K562 (cell line): ENCODE measurements around the gene IRGQ. TPM values are rescaled to one million over a fixed set of nuclear protein-coding genes. Genes with fewer than 3 reads are reported as not detected.
A peak's percentile ranks its signal among the peaks of the same experiment; 100 is the strongest.

ENCODE experiments used
- BRD9 ChIP-seq: fragments of 450-650 bp; IDR thresholded peaks from 2 replicates; pipeline ENCODE4 v1.6.1; 2018; ENCODE audit warnings: low read depth; ENCODE audit not compliant: partially characterized antibody
- BRF1 ChIP-seq: IDR thresholded peaks from 3 replicates; pipeline ENCODE4 v1.6.1; 2011; ENCODE audit warnings: borderline replicate concordance, mild to moderate bottlenecking; ENCODE audit not compliant: insufficient read length; ENCODE audit errors: extremely low read depth
- E2F6 ChIP-seq, 2 experiments: IDR thresholded peaks; 2 replicates each; pipeline ENCODE4 v1.6.1; 2011; ENCODE audit warnings: borderline replicate concordance in 1 of 2, control low read depth in 1 of 2, low read depth in 1 of 2, low read length in 1 of 2, mild to moderate bottlenecking in 1 of 2, mixed read lengths in 1 of 2, moderate library complexity in 1 of 2; ENCODE audit not compliant: insufficient read depth in 1 of 2, insufficient read length in 1 of 2, poor library complexity in 1 of 2, severe bottlenecking in 1 of 2; ENCODE audit errors: extremely low read depth in 1 of 2
- FOXM1 ChIP-seq, 2 experiments: fragments of 450-650 bp in 1 of 2; sonication (generic) in 1 of 2; formaldehyde crosslinking in 1 of 2; IDR thresholded peaks; 2 replicates each; pipeline versions ENCODE4 v1.6.1 to v1.9.0; 2017 to 2022; ENCODE audit warnings: low read depth in 2 of 2, mild to moderate bottlenecking in 2 of 2, missing genetic modification reagents in 1 of 2, moderate library complexity in 1 of 2
- LEF1 ChIP-seq: fragments of 450-650 bp; IDR thresholded peaks from 2 replicates; pipeline ENCODE4 v1.6.1; 2016; ENCODE audit warnings: mild to moderate bottlenecking
- NFIX ChIP-seq: fragments of 250-450 bp; sonication (Bioruptor Pico); IDR thresholded peaks from 2 replicates; pipeline ENCODE4 v1.4.0; 2020; ENCODE audit warnings: low read depth, mild to moderate bottlenecking, moderate library complexity
- NR3C1 ChIP-seq: sonication (generic); formaldehyde crosslinking; IDR thresholded peaks from 2 replicates; pipeline ENCODE4 v1.8.1; 2022; ENCODE audit warnings: missing genetic modification reagents
- PHB ChIP-seq: fragments of 250-450 bp; sonication (Bioruptor Pico); IDR thresholded peaks from 2 replicates; pipeline ENCODE4 v1.5.0; 2021
- POLR2G ChIP-seq: fragments of 200-400 bp; formaldehyde crosslinking; IDR thresholded peaks from 2 replicates; pipeline ENCODE4 v1.6.1; 2017; ENCODE audit warnings: low read depth, mild to moderate bottlenecking, antibody characterized with exemption, low read length, moderate library complexity
- SMAD1 ChIP-seq: fragments of 150-350 bp; IDR thresholded peaks from 2 replicates; pipeline ENCODE4 v1.6.1; 2014; ENCODE audit warnings: low read length, low read depth; ENCODE audit not compliant: partially characterized antibody
- SRSF7 ChIP-seq: fragments of 200-400 bp; formaldehyde crosslinking; optimal IDR thresholded peaks from 2 replicates; pipeline ENCODE3; 2017; ENCODE audit warnings: mild to moderate bottlenecking, low read depth, low read length
- TAF1 ChIP-seq: IDR thresholded peaks from 2 replicates; pipeline ENCODE4 v1.6.1; 2011; ENCODE audit warnings: mild to moderate bottlenecking, low read length, moderate library complexity; ENCODE audit not compliant: insufficient read depth, control insufficient read depth, severe bottlenecking; ENCODE audit errors: extremely low read depth
- TRIM25 ChIP-seq: fragments of 450-650 bp; IDR thresholded peaks from 2 replicates; pipeline ENCODE4 v1.7.0; 2016; ENCODE audit warnings: borderline replicate concordance
- WHSC1 ChIP-seq: IDR thresholded peaks from one replicate; pipeline ENCODE4 v1.6.1; 2012; ENCODE audit warnings: low read length, control low read depth, inconsistent platforms
- polyA plus RNA-seq, 8 experiments: library from polyadenylated mRNA; depleted of rRNA in 4 of 8; stranded (reverse) in 5 of 8; unstranded in 3 of 8; fragments of >200 nt; fragmentation: Nextera tagmentation in 2 of 8; fragmentation: Illumina TruSeq in 1 of 8; extraction: Ambion mirVana in 2 of 8; extraction: Trizol in 1 of 8; gene quantifications; 2 replicates each; pipeline versions ENCODE4 v1.2.1 to v1.2.3, GENCODE V29; 2011 to 2014; ENCODE audit warnings: inconsistent platforms in 1 of 8, missing spikeins in 1 of 8
- total RNA-seq, 7 experiments: library from RNA; depleted of rRNA in 6 of 7; stranded (reverse); fragments of >200 nt in 6 of 7; fragmentation: Illumina TruSeq in 2 of 7; extraction: Trizol in 2 of 7; gene quantifications; 2 replicates each; pipeline versions ENCODE4 v1.2.1 to v1.2.3, GENCODE V29; 2011 to 2021; ENCODE audit warnings: low replicate concordance in 1 of 7
- TF ChIP-seq, protein P1 (sequence below): fragments of 450-650 bp; IDR thresholded peaks from 2 replicates; pipeline ENCODE4 v1.7.1; 2018; ENCODE audit warnings: mild to moderate bottlenecking, low read depth; ENCODE audit not compliant: partially characterized antibody
- TF ChIP-seq, protein P2 (sequence below): IDR thresholded peaks from 2 replicates; pipeline ENCODE4 v1.6.1; 2014; ENCODE audit warnings: antibody characterized with exemption

IRGQ gene
- total and polyA plus RNA-seq, 9 of the 15 experiments (the other 6 are each of a cell fraction or from before 2014, with no cell fraction given) = 3.5 to 19.2 (median 7.9) TPM

- TF ChIP-seq TAF1 (no peak), BRF1 (no peak), WHSC1 (no peak), TRIM25 (no peak), SRSF7 (no peak), E2F6 (IDR thresholded peaks at IDR 0.05; ENCODE audit: borderline replicate concordance in 1 of 2, extremely low read depth in 1 of 2, insufficient read depth in 1 of 2, insufficient read length in 1 of 2, low read depth in 1 of 2, low read length in 1 of 2, poor library complexity in 1 of 2, severe bottlenecking in 1 of 2) (peak; percentile 97 to 98), NFIX (no peak), NR3C1 (CRISPR knock-in tag) (0 out of 2 replicates have a peak, but pooled peaks have one; percentile 66), FOXM1 (IDR thresholded peaks at IDR 0.05; ENCODE audit: low read depth) (no peak), FOXM1 (CRISPR knock-in tag; IDR thresholded peaks at IDR 0.05; ENCODE audit: low read depth) (no peak), SMAD1 (no peak), PHB (no peak), POLR2G (0 out of 2 replicates have a peak, but pooled peaks have one; percentile 44), BRD9 (no peak), LEF1 (no peak)
- TF ChIP-seq, protein P1, sequence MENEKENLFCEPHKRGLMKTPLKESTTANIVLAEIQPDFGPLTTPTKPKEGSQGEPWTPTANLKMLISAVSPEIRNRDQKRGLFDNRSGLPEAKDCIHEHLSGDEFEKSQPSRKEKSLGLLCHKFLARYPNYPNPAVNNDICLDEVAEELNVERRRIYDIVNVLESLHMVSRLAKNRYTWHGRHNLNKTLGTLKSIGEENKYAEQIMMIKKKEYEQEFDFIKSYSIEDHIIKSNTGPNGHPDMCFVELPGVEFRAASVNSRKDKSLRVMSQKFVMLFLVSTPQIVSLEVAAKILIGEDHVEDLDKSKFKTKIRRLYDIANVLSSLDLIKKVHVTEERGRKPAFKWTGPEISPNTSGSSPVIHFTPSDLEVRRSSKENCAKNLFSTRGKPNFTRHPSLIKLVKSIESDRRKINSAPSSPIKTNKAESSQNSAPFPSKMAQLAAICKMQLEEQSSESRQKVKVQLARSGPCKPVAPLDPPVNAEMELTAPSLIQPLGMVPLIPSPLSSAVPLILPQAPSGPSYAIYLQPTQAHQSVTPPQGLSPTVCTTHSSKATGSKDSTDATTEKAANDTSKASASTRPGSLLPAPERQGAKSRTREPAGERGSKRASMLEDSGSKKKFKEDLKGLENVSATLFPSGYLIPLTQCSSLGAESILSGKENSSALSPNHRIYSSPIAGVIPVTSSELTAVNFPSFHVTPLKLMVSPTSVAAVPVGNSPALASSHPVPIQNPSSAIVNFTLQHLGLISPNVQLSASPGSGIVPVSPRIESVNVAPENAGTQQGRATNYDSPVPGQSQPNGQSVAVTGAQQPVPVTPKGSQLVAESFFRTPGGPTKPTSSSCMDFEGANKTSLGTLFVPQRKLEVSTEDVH = peak; percentile 82
- TF ChIP-seq, protein P2, sequence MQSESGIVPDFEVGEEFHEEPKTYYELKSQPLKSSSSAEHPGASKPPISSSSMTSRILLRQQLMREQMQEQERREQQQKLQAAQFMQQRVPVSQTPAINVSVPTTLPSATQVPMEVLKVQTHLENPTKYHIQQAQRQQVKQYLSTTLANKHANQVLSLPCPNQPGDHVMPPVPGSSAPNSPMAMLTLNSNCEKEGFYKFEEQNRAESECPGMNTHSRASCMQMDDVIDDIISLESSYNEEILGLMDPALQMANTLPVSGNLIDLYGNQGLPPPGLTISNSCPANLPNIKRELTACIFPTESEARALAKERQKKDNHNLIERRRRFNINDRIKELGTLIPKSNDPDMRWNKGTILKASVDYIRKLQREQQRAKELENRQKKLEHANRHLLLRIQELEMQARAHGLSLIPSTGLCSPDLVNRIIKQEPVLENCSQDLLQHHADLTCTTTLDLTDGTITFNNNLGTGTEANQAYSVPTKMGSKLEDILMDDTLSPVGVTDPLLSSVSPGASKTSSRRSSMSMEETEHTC = no peak
These were observed 43.8 kb upstream of the IRGQ start, which contains the start of gene CADM4 (continued) for GRCh38 chr19:43639519-43640423.
